ENCODE data around the gene WNT7A.

WNT7A gene

GRCh38 chr3:13874891-13875290 lies 5.0 kb downstream of the WNT7A start:
- H3K4me1 ChIP-seq (ENCODE audit: control insufficient read depth, insufficient read depth, low read length), result peaks cover 16% of the 10 kb centered on the region
- H3K4me3 ChIP-seq (ENCODE audit: low read length in 2 of 2), result no peak overlapping the region
- H3K9me3 ChIP-seq (ENCODE audit: control insufficient read depth in 2 of 2, low read length in 2 of 2), result peaks cover 0 to 11% of the 10 kb centered on the region in 2 donors
- no peak overlapping the region for H3K27ac ChIP-seq (ENCODE audit: low read length)
- H3K9ac ChIP-seq (ENCODE audit: low read length in 2 of 2), result no peak overlapping the region
- peaks cover 25 to 33% of the 10 kb centered on the region in 2 donors for H3K27me3 ChIP-seq (ENCODE audit: control insufficient read depth in 1 of 2, insufficient read depth in 2 of 2, low read length in 2 of 2)
- H3K36me3 ChIP-seq (ENCODE audit: control insufficient read depth in 2 of 2, insufficient read depth in 2 of 2, low read length in 2 of 2), result no peaks in the 10 kb centered on the region

- H3K4me1 ChIP-seq (ENCODE audit: control insufficient read depth, insufficient read depth, low read length), result peaks cover 5% of the 10 kb centered on the region
- no peaks in the 10 kb centered on the region for H3K36me3 ChIP-seq (ENCODE audit: control insufficient read depth in 2 of 2, insufficient read depth in 2 of 2, low read length in 2 of 2)
- H3K27ac ChIP-seq (ENCODE audit: low read length), result no peak overlapping the region
- H3K27me3 ChIP-seq (ENCODE audit: control insufficient read depth in 1 of 2, insufficient read depth in 2 of 2, low read length in 2 of 2), result peaks cover 23% of the 10 kb centered on the region in 2 donors
- H3K9me3 ChIP-seq (ENCODE audit: control insufficient read depth in 2 of 2, low read length in 2 of 2), result peaks cover 0 to 11% of the 10 kb centered on the region in 2 donors
- H3K4me3 ChIP-seq (ENCODE audit: low read length in 2 of 2), result no peak overlapping the region
- H3K9ac ChIP-seq (ENCODE audit: low read length in 2 of 2), result no peak overlapping the region
Observed at GRCh38 chr3:13873818-13874217, 6.1 kb downstream of the WNT7A start.

GRCh38 chr3:13872451-13872850 lies 7.4 kb downstream of the WNT7A start:
- H3K27ac ChIP-seq (ENCODE audit: low read length), result no peak overlapping the region
- H3K4me1 ChIP-seq (ENCODE audit: control insufficient read depth, insufficient read depth, low read length), result no peaks in the 10 kb centered on the region
- no peaks in the 10 kb centered on the region for H3K36me3 ChIP-seq (ENCODE audit: control insufficient read depth in 2 of 2, insufficient read depth in 2 of 2, low read length in 2 of 2)
- no peak overlapping the region for H3K9ac ChIP-seq (ENCODE audit: low read length in 2 of 2)
- H3K4me3 ChIP-seq (ENCODE audit: low read length in 2 of 2), result no peak overlapping the region
- peaks cover 10 to 21% of the 10 kb centered on the region in 2 donors for H3K27me3 ChIP-seq (ENCODE audit: control insufficient read depth in 1 of 2, insufficient read depth in 2 of 2, low read length in 2 of 2)
- H3K9me3 ChIP-seq (ENCODE audit: control insufficient read depth in 2 of 2, low read length in 2 of 2), result peaks cover 0 to 11% of the 10 kb centered on the region in 2 donors

GRCh38 chr3:13871791-13872190 lies 8.1 kb downstream of the WNT7A start:
- Histone ChIP-seq H3K4me1 (ENCODE audit: control insufficient read depth, insufficient read depth, low read length) (no peaks in the 10 kb centered on the region), H3K9ac (ENCODE audit: low read length in 2 of 2) (no peak overlapping the region), H3K36me3 (ENCODE audit: control insufficient read depth in 2 of 2, insufficient read depth in 2 of 2, low read length in 2 of 2) (no peaks in the 10 kb centered on the region), H3K27ac (ENCODE audit: low read length) (no peak overlapping the region), H3K27me3 (ENCODE audit: control insufficient read depth in 1 of 2, insufficient read depth in 2 of 2, low read length in 2 of 2) (peaks cover 3 to 15% of the 10 kb centered on the region in 2 donors), H3K4me3 (ENCODE audit: low read length in 2 of 2) (no peak overlapping the region), H3K9me3 (ENCODE audit: control insufficient read depth in 2 of 2, low read length in 2 of 2) (peaks cover 0 to 11% of the 10 kb centered on the region in 2 donors)

GRCh38 chr3:13870902-13871301 lies 9.0 kb downstream of the WNT7A start:
- no peaks in the 10 kb centered on the region for H3K36me3 ChIP-seq (ENCODE audit: control insufficient read depth in 2 of 2, insufficient read depth in 2 of 2, low read length in 2 of 2)
- H3K9ac ChIP-seq (ENCODE audit: low read length in 2 of 2), result no peak overlapping the region

GRCh38 chr3:13869761-13870343 lies 10.0 kb downstream of the WNT7A start:
- H3K4me1 ChIP-seq (ENCODE audit: control insufficient read depth, insufficient read depth, low read length), result no peaks in the 10 kb centered on the region
- peaks cover 0 to 11% of the 10 kb centered on the region in 2 donors for H3K9me3 ChIP-seq (ENCODE audit: control insufficient read depth in 2 of 2, low read length in 2 of 2)
- H3K27me3 ChIP-seq (ENCODE audit: control insufficient read depth in 1 of 2, insufficient read depth in 2 of 2, low read length in 2 of 2), result peaks cover 10 to 14% of the 10 kb centered on the region in 2 donors

More at GRCh38 chr3:13870902-13871301, 9.0 kb downstream of the WNT7A start:
- no peak overlapping the region for H3K27ac ChIP-seq (ENCODE audit: low read length)
- no peaks in the 10 kb centered on the region for H3K4me1 ChIP-seq (ENCODE audit: control insufficient read depth, insufficient read depth, low read length)
- peaks cover 0 to 11% of the 10 kb centered on the region in 2 donors for H3K9me3 ChIP-seq (ENCODE audit: control insufficient read depth in 2 of 2, low read length in 2 of 2)
- no peak overlapping the region for H3K4me3 ChIP-seq (ENCODE audit: low read length in 2 of 2)
- peaks cover 3 to 14% of the 10 kb centered on the region in 2 donors for H3K27me3 ChIP-seq (ENCODE audit: control insufficient read depth in 1 of 2, insufficient read depth in 2 of 2, low read length in 2 of 2)

GRCh38 chr3:13868844-13869724 lies 10.8 kb downstream of the WNT7A start:
- no peak overlapping the region for H3K27ac ChIP-seq (ENCODE audit: low read length)
- H3K9ac ChIP-seq (ENCODE audit: low read length in 2 of 2), result no peak overlapping the region
- H3K4me3 ChIP-seq (ENCODE audit: low read length in 2 of 2), result no peak overlapping the region
- no peaks in the 10 kb centered on the region for H3K36me3 ChIP-seq (ENCODE audit: control insufficient read depth in 2 of 2, insufficient read depth in 2 of 2, low read length in 2 of 2)
- H3K27me3 ChIP-seq (ENCODE audit: control insufficient read depth in 1 of 2, insufficient read depth in 2 of 2, low read length in 2 of 2), result peaks cover 10 to 14% of the 10 kb centered on the region in 2 donors
- H3K9me3 ChIP-seq (ENCODE audit: control insufficient read depth in 2 of 2, low read length in 2 of 2), result peaks cover 0 to 11% of the 10 kb centered on the region in 2 donors
- H3K4me1 ChIP-seq (ENCODE audit: control insufficient read depth, insufficient read depth, low read length), result no peaks in the 10 kb centered on the region

More at GRCh38 chr3:13869761-13870343, 10.0 kb downstream of the WNT7A start:
- no peaks in the 10 kb centered on the region for H3K36me3 ChIP-seq (ENCODE audit: control insufficient read depth in 2 of 2, insufficient read depth in 2 of 2, low read length in 2 of 2)
- no peak overlapping the region for H3K27ac ChIP-seq (ENCODE audit: low read length)
- H3K9ac ChIP-seq (ENCODE audit: low read length in 2 of 2), result no peak overlapping the region
- no peak overlapping the region for H3K4me3 ChIP-seq (ENCODE audit: low read length in 2 of 2)

GRCh38 chr3:13867732-13868131 lies 12.1 kb downstream of the WNT7A start:
- peaks cover 7 to 14% of the 10 kb centered on the region in 2 donors for H3K27me3 ChIP-seq (ENCODE audit: control insufficient read depth in 1 of 2, insufficient read depth in 2 of 2, low read length in 2 of 2)
- no peaks in the 10 kb centered on the region for H3K4me1 ChIP-seq (ENCODE audit: control insufficient read depth, insufficient read depth, low read length)
- no peak overlapping the region for H3K27ac ChIP-seq (ENCODE audit: low read length)

GRCh38 chr3:13866041-13866965 lies 13.6 kb downstream of the WNT7A start:
- Histone ChIP-seq H3K27me3 (ENCODE audit: control insufficient read depth in 1 of 2, insufficient read depth in 2 of 2, low read length in 2 of 2) (peaks cover 10 to 14% of the 10 kb centered on the region in 2 donors), H3K4me1 (ENCODE audit: control insufficient read depth, insufficient read depth, low read length) (no peaks in the 10 kb centered on the region), H3K36me3 (ENCODE audit: control insufficient read depth in 2 of 2, insufficient read depth in 2 of 2, low read length in 2 of 2) (no peaks in the 10 kb centered on the region), H3K9me3 (ENCODE audit: control insufficient read depth in 2 of 2, low read length in 2 of 2) (peaks cover 0 to 10% of the 10 kb centered on the region in 2 donors), H3K9ac (ENCODE audit: low read length in 2 of 2) (no peak overlapping the region), H3K4me3 (ENCODE audit: low read length in 2 of 2) (no peak overlapping the region), H3K27ac (ENCODE audit: low read length) (no peak overlapping the region)

More at GRCh38 chr3:13867732-13868131, 12.1 kb downstream of the WNT7A start:
- Histone ChIP-seq H3K36me3 (ENCODE audit: control insufficient read depth in 2 of 2, insufficient read depth in 2 of 2, low read length in 2 of 2) (no peaks in the 10 kb centered on the region), H3K4me3 (ENCODE audit: low read length in 2 of 2) (no peak overlapping the region), H3K9ac (ENCODE audit: low read length in 2 of 2) (no peak overlapping the region), H3K9me3 (ENCODE audit: control insufficient read depth in 2 of 2, low read length in 2 of 2) (peaks cover 0 to 11% of the 10 kb centered on the region in 2 donors)

- no peaks in the 10 kb centered on the region for H3K36me3 ChIP-seq (ENCODE audit: control insufficient read depth in 2 of 2, insufficient read depth in 2 of 2, low read length in 2 of 2)
- H3K9me3 ChIP-seq (ENCODE audit: control insufficient read depth in 2 of 2, low read length in 2 of 2), result peaks cover 0 to 3% of the 10 kb centered on the region in 2 donors
- peaks cover 12 to 16% of the 10 kb centered on the region in 2 donors for H3K27me3 ChIP-seq (ENCODE audit: control insufficient read depth in 1 of 2, insufficient read depth in 2 of 2, low read length in 2 of 2)
- no peaks in the 10 kb centered on the region for H3K4me1 ChIP-seq (ENCODE audit: control insufficient read depth, insufficient read depth, low read length)
- H3K9ac ChIP-seq (ENCODE audit: low read length in 2 of 2), result no peak overlapping the region
- H3K27ac ChIP-seq (ENCODE audit: low read length), result no peak overlapping the region
- H3K4me3 ChIP-seq (ENCODE audit: low read length in 2 of 2), result no peak overlapping the region
Observed at GRCh38 chr3:13865581-13865980, 14.3 kb downstream of the WNT7A start.
